Fibroblast of the aortic adventitia (primary cell): Measurements from ENCODE around the gene MTCL3.

ENCODE experiments used
- DNase-seq: peaks from one replicate; pipeline ENCODE4 v3.0.0-alpha.2; 2010; ENCODE audit warnings: low read depth
- H3K4me3 ChIP-seq: 2 replicates; pipeline ENCODE4 v1.5.1; 2011; ENCODE audit warnings: low read depth, mild to moderate bottlenecking, control low read depth, low read length, moderate library complexity
- TF ChIP-seq, protein P1 (sequence below): IDR thresholded peaks from 2 replicates; pipeline ENCODE4 v1.5.1; 2011; ENCODE audit warnings: mild to moderate bottlenecking, low read length, control low read depth, inconsistent platforms; ENCODE audit not compliant: insufficient read depth

The MTCL3 gene

DNA sequence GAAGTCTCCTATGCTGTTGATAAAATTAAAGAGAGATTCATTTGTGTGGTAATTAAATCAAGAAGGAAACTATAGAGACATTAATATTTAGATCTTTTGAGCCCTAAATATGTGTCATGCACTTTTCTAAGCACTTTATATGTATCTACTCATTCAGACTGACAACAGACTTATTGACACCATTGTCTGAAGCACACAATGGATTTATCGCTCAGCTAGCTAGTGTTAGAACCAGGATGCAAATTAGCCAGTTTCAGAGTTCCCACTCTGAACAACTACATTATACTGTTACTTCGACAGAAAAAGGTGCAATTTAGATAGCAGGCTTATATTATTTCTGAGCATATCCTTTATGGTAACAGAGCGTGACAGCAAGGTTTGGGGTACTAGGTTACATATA, 32.2 kb downstream of the MTCL3 start:
- H3K4me3 ChIP-seq, result no peak overlapping the region
- TF ChIP-seq, protein P1, sequence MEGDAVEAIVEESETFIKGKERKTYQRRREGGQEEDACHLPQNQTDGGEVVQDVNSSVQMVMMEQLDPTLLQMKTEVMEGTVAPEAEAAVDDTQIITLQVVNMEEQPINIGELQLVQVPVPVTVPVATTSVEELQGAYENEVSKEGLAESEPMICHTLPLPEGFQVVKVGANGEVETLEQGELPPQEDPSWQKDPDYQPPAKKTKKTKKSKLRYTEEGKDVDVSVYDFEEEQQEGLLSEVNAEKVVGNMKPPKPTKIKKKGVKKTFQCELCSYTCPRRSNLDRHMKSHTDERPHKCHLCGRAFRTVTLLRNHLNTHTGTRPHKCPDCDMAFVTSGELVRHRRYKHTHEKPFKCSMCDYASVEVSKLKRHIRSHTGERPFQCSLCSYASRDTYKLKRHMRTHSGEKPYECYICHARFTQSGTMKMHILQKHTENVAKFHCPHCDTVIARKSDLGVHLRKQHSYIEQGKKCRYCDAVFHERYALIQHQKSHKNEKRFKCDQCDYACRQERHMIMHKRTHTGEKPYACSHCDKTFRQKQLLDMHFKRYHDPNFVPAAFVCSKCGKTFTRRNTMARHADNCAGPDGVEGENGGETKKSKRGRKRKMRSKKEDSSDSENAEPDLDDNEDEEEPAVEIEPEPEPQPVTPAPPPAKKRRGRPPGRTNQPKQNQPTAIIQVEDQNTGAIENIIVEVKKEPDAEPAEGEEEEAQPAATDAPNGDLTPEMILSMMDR, result no peak
- DNase-seq, result no peak

DNA sequence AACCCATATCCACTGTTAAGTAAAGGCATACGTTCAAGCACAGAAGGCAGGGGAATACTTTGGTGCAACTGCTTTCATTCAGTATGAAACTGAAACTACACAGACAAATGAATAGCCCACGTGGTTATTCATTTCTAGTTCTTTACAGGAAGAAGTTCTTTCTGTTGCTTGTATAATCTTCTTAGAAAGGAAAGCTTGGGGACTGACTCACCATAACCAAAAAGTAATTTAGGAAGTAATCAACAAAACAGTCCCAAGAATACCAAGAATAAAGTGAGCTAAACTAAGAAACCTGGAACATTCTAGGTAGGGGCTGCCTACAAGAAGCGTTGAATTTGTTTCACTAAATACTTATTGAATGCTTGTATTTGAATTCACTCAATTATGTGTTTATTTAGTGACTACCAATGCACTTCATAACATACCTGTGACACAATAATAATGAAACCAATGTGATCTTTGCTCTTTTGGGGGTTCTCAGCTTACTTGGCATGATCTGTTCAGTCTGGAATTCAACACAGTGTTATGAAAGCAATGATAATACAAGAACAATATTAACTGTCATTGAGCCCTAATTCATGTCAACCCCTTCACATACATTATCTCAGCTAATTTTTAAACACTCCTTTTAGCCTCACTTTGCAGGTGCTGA, 34.8 kb downstream of the MTCL3 start:
- TF ChIP-seq, protein P1, result no peak
- DNase-seq, result peak; percentile 58
- H3K4me3 ChIP-seq, result peak overlapping the region; percentile 1

DNA sequence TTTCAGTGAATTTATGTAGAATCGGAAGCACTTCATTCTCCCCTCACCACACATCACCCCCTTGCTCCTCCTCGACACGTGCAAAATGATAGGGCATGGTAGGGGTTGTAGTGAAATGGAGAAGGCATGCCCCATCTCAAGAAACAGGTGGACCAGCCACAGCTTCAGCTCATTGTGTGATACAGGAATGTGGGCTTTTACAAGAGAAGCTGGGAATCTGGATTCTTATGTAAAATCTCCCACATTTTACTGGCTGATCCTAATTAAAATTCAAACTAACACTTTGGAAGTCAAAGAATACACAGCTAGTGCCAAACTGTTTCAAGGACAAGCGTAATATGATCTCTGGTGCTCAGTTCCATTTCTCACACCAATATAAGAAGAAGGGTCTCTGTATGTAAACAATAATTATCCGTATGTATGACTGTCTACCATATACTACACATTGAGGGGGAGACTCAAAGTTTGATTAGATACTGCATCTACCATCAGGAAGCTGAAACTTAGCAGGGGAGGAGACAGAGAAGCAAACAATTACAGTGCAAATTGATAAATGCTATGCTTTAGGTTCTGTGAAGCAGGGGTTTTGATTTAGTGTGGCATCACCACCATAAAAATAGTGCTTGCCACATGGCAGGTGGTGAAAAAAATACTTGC, 35.6 kb downstream of the MTCL3 start:
- TF ChIP-seq, protein P1, result no peak
- H3K4me3 ChIP-seq, result no peak overlapping the region
- no peak for DNase-seq

DNA sequence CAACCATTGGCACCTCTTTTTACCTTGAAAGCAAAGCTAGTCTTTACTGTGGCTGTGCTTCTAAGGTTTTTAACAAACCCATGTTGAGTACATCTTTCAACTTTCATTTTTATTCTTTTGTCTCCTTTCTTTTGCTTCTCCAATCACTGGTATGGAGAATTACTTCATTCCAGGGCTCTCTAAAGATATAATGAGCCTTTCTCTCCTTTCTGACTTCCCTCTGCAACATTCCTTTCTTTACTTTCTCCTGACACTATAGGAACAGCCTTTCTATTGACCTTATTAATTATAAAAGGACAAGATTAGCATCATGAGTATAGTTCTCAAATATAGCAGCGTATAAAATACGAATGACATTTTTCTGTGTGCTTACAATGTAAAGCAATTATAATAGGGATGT, 36.8 kb downstream of the MTCL3 start:
- no peak for DNase-seq
- TF ChIP-seq, protein P1, result no peak
- no peak overlapping the region for H3K4me3 ChIP-seq

DNA sequence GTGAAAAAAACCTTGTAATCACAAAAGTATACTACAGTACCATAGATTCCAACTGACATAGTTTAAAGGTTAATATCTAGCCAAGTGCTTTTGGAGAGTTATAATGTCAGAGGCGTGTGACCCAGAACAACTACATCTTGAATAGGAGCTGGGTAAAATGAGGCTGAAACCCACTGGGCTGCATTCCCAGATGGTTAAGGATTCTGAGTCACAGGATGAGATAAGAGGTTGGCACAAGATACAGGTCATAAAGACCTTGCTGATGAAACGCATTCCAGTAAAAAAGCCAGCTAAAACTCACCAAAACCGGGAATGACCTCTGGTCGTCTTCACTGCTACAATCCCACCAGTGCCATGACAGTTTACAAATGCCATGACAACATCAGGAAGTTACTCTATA, 37.5 kb downstream of the MTCL3 start:
- TF ChIP-seq, protein P1, result no peak
- H3K4me3 ChIP-seq, result no peak overlapping the region
- DNase-seq, result peak; percentile 81

- no peak overlapping the region for H3K4me3 ChIP-seq
- no peak for DNase-seq
- TF ChIP-seq, protein P1, result no peak
These were observed 38.0 kb downstream of the MTCL3 start for GRCh38 chr6:127481111-127481510.

DNA sequence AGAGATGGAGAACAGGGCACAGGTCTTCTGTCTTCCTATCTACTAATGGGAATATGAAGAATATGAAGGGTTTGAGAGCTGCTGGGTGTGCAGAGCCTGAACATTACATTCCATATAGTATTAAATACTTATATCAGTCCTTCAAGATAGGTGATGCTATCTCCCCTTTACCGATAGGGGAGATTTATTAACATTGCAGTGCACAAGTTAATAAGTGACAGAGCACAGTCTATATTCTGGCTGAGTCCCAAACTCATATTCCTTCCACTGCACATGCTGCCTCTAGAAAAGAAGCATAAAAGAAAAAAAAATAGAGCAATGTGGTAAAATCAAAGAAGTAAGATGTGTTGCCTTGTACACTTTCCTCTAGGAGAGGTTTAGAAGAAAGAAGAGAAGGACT, 41.5 kb downstream of the MTCL3 start:
- TF ChIP-seq, protein P1, result no peak
- DNase-seq, result no peak
- no peak overlapping the region for H3K4me3 ChIP-seq
